Gastrocnemius medialis (tissue), 4 donors: Measurements from ENCODE around the gene CDCP2. TPM values are rescaled to one million over a fixed set of nuclear protein-coding genes. Genes with fewer than 3 reads are reported as not detected.
"Not testable (repeated sequence)": the region's sequence is repeated elsewhere in the genome, so short reads cannot be mapped to it uniquely, and the experiment has no call there.

Source experiments
- ATAC-seq, 2 donors: fragments of 150-250 bp; one replicate each; pipeline ENCODE4 v1.9.1; 2016
- DNase-seq, 2 donors: peaks; one replicate each; pipeline ENCODE4 v3.0.0-alpha.2; 2019
- H3K27ac ChIP-seq, 4 donors: fragments of 200-600 bp; sonication (generic); 1 replicate in 1 of 4; 2 replicates in 3 of 4; pipeline ENCODE4 v1.5.1; 2016 to 2018; ENCODE audit warnings: mild to moderate bottlenecking in 2 of 4, moderate library complexity in 1 of 4
- H3K27me3 ChIP-seq, 3 donors: fragments of 200-600 bp; sonication (generic) in 2 of 3; 1 replicate in 1 of 3; 2 replicates in 2 of 3; pipeline versions ENCODE4 v1.5.1 to v1.6.0; 2016 to 2019; ENCODE audit warnings: mild to moderate bottlenecking in 1 of 3, moderate library complexity in 1 of 3
- H3K36me3 ChIP-seq, 2 donors: fragments of 200-600 bp; sonication (generic) in 1 of 2; one replicate each; pipeline ENCODE4 v1.5.1; 2017 to 2018
- H3K4me1 ChIP-seq, 2 donors: fragments of 200-600 bp; sonication (generic) in 1 of 2; one replicate each; pipeline ENCODE4 v1.5.1; 2016 to 2017; ENCODE audit warnings: mild to moderate bottlenecking in 2 of 2
- H3K4me3 ChIP-seq, 4 donors: fragments of 200-600 bp; sonication (generic) in 3 of 4; 1 replicate in 1 of 4; 2 replicates in 3 of 4; pipeline ENCODE4 v1.5.1; 2016 to 2019; ENCODE audit warnings: mild to moderate bottlenecking in 2 of 4
- H3K9me3 ChIP-seq, 3 donors: fragments of 200-600 bp; sonication (generic) in 2 of 3; 1 replicate in 1 of 3; 2 replicates in 2 of 3; pipeline ENCODE4 v1.5.1; 2016 to 2019
- CTCF ChIP-seq, 5 experiments: fragments of 450-650 bp in 3 of 5; fragments of 200-600 bp in 2 of 5; sonication (generic) in 2 of 5; IDR thresholded peaks in 4 of 5; conservative IDR thresholded peaks in 1 of 5; 1 replicate in 4 of 5; 2 replicates in 1 of 5; pipeline ENCODE4 v1.5.1; 2016 to 2019; ENCODE audit warnings: antibody characterized with exemption in 5 of 5, mild to moderate bottlenecking in 3 of 5, moderate library complexity in 3 of 5
- POLR2A ChIP-seq, 2 donors: fragments of 450-650 bp; IDR thresholded peaks; one replicate each; pipeline ENCODE4 v1.6.1; 2017; ENCODE audit warnings: antibody characterized with exemption in 2 of 2, mild to moderate bottlenecking in 2 of 2, moderate library complexity in 2 of 2
- in situ Hi-C, 4 donors: fragments of 200-750 bp; cut with MboI; loops; one replicate each; pipeline versions ENCODE4 v1.15.0 to v1.8.0; 2017; ENCODE audit warnings: low sequenced_read_pairs in 4 of 4
- intact Hi-C: fragments of 100-400 bp; cut with DNase I; formaldehyde crosslinking; loops from one replicate; pipeline ENCODE4 v1.15.1; 2023; ENCODE audit warnings: low total_unique reads
- total RNA-seq, 4 donors: library from RNA; depleted of rRNA; stranded (reverse); fragments of >200 nt; gene quantifications; one replicate each; pipeline versions ENCODE4 v1.1.0 to v1.2.3, GENCODE V29; 2016

The CDCP2 gene
- total RNA-seq, 4 donors from 2014 or later: not detected

DNA sequence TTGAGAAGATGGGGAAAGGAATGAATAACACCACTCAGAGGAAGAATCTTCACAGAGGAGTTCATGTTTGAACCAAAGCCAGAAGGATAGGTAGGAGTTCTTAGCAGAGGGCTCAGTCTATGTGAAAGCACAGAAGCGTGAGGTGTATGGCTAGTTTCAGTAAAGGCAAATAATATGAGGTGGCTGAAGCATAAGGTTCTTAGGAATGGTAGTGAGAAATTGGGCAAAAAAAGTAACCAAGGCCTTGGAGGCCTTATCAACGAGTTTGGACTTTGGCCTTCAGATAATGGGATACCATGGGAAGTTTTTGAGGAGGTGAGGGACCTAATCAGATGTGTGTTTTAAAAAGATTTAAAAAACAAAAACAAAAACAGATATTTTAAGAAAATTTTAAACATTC lies 52.3 kb downstream of the CDCP2 start:
- Histone ChIP-seq H3K9me3 (no peaks in the 10 kb centered on the region), H3K27me3 (no peaks in the 10 kb centered on the region), H3K4me3 (no peak overlapping the region), H3K27ac (no peak overlapping the region), H3K4me1 (no peaks in the 10 kb centered on the region), H3K36me3 (no peaks in the 10 kb centered on the region)
- intact Hi-C loops: no loop called here
- ATAC-seq (no peak), DNase-seq (no peak)
- no peak for TF ChIP-seq CTCF (IDR thresholded peaks at IDR 0.05 in 4 of 5, conservative IDR thresholded peaks at IDR 0.05 in 1 of 5)
- no peak for TF ChIP-seq POLR2A (IDR thresholded peaks at IDR 0.05)
- in situ Hi-C loops: loop anchor here in 1 of 4 donors (25.0 kb wide), 1 partner anchor 712 kb away; the partner anchor contains the start of gene TTC22

DNA sequence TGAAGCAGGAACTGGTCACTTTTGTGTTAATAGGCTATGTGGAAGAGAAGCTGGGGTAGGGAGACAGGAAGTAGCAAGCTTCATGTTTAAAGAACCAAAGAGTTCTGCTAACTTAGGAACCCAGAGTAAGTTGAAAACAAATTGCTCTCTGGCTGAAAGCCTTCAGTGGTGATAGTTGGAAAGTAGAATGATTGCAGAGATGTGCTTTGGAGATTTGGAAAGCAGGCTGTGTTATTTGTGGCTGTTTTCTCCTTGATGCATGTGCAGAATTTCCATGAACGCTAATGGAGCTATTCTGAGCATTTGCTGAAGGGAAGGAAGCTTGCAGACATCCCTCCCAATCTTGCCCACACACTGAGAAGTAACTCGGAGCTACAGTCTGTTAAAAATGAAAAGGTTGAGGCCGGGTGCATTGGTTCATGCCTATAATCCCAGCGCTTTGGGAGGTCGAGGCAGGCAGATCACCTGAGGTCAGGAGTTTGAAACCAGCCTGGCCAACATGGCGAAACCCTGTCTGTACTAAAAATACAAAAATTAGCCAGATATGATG lies 53.7 kb downstream of the CDCP2 start:
- no peaks in the 10 kb centered on the region for H3K9me3 ChIP-seq
- no peak for ATAC-seq
- H3K27me3 ChIP-seq: no peaks in the 10 kb centered on the region
- H3K36me3 ChIP-seq: no peaks in the 10 kb centered on the region
- no peak overlapping the region for H3K4me3 ChIP-seq
- no peaks in the 10 kb centered on the region for H3K4me1 ChIP-seq
- in situ Hi-C loops: no loop called here
- TF ChIP-seq POLR2A (IDR thresholded peaks at IDR 0.05): no peak
- TF ChIP-seq CTCF (IDR thresholded peaks at IDR 0.05 in 4 of 5, conservative IDR thresholded peaks at IDR 0.05 in 1 of 5): no peak
- no peak for DNase-seq
- intact Hi-C loops: no loop called here
- no peak overlapping the region for H3K27ac ChIP-seq

- Histone ChIP-seq H3K36me3 (no peaks in the 10 kb centered on the region), H3K9me3 (no peaks in the 10 kb centered on the region), H3K4me1 (no peaks in the 10 kb centered on the region), H3K4me3 (no peak overlapping the region), H3K27ac (no peak overlapping the region), H3K27me3 (no peaks in the 10 kb centered on the region)
- ATAC-seq (no peak), DNase-seq (no peak)
- intact Hi-C loops (no loop called here), in situ Hi-C loops (no loop called here)
- no peak for TF ChIP-seq POLR2A (IDR thresholded peaks at IDR 0.05)
- no peak for TF ChIP-seq CTCF (IDR thresholded peaks at IDR 0.05 in 4 of 5, conservative IDR thresholded peaks at IDR 0.05 in 1 of 5)
Measured at GRCh38 chr1:54096877-54097240, 55.9 kb downstream of the CDCP2 start.

DNA sequence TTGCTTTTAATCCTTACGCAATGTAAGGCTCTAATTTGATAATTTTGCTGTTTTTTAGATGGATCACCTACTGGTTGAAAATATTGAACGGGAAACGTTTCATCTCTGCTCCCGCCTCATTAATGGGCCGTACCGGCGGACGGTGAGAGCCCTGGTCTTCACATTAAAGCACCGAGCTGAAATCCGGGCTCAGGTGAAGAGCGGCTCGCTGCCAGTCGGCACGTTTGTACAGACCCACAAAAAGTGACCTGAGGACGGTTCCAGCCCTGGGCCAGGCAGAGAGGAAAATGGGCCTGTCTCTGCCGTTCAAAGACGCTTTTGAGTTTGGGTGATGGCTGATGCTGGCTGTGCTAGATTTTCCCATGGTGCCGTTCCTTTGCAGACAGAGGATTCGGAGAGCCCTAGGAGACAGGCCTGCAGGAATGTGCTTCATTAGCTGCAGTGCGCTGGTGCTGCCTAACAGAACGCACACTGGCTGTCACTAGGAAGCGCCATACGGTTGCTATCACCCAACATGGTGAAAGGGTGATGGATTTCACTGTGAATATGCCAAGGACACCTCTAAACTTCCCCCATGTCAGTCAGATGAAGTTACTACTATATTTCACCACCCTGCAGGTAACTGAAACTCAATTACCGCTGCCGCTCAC lies 56.4 kb downstream of the CDCP2 start:
- ATAC-seq (no peak), DNase-seq (no peak)
- H3K36me3 ChIP-seq: no peaks in the 10 kb centered on the region
- no peaks in the 10 kb centered on the region for H3K4me1 ChIP-seq
- no peaks in the 10 kb centered on the region for H3K9me3 ChIP-seq
- no peak for TF ChIP-seq POLR2A (IDR thresholded peaks at IDR 0.05)
- intact Hi-C loops (no loop called here), in situ Hi-C loops (no loop called here)
- H3K27ac ChIP-seq: peak overlapping the region in 1 of 4 donors; percentile 17
- no peaks in the 10 kb centered on the region for H3K27me3 ChIP-seq
- H3K4me3 ChIP-seq: no peak overlapping the region

GRCh38 chr1:54095546-54096226 lies 57.1 kb downstream of the CDCP2 start:
- Histone ChIP-seq H3K27me3 (no peaks in the 10 kb centered on the region), H3K4me3 (no peak overlapping the region), H3K9me3 (no peaks in the 10 kb centered on the region), H3K27ac (peak overlapping the region in 2 of 4 donors; percentile 32 to 39), H3K36me3 (no peaks in the 10 kb centered on the region), H3K4me1 (no peaks in the 10 kb centered on the region)
- DNase-seq: no peak
- intact Hi-C loops: no loop called here
- ATAC-seq: peak in 1 of 2 donors; percentile 24
- in situ Hi-C loops: no loop called here
- no peak for TF ChIP-seq POLR2A (IDR thresholded peaks at IDR 0.05)
- TF ChIP-seq CTCF (IDR thresholded peaks at IDR 0.05 in 4 of 5, conservative IDR thresholded peaks at IDR 0.05 in 1 of 5): no peak

DNA sequence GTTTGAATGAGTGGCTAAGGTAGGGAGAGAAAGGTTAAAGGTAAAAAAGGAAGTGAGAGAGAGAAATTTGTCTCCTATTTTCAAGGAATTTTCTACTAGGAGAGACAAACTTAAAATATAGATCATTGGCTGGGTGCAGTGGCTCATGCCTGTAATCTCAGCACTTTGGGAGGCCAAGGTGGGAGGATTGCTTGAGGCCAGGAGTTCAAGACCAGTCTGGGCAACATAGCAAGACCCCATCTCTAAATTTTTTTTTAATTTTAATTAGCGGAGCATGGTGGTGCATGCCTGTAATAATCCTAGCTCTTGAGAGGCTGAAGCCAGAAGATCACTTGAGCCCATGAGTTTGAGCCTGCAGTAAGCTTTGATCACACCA lies 58.1 kb downstream of the CDCP2 start:
- ATAC-seq, in situ Hi-C loops: not testable (repeated sequence)

More for the DNA sequence above, 58.1 kb downstream of the CDCP2 start:
- H3K27ac ChIP-seq, H3K4me1 ChIP-seq, H3K36me3 ChIP-seq, DNase-seq, H3K27me3 ChIP-seq, intact Hi-C loops, H3K4me3 ChIP-seq, H3K9me3 ChIP-seq: not testable (repeated sequence)
